ENCODE measurements around the gene PREX1. TPM values are rescaled to one million over a fixed set of nuclear protein-coding genes. Genes with fewer than 3 reads are reported as not detected.

Gene PREX1
- total and polyA plus RNA-seq, 2 experiments from 2014 or later = 2.4 to 10.3 TPM

DNA sequence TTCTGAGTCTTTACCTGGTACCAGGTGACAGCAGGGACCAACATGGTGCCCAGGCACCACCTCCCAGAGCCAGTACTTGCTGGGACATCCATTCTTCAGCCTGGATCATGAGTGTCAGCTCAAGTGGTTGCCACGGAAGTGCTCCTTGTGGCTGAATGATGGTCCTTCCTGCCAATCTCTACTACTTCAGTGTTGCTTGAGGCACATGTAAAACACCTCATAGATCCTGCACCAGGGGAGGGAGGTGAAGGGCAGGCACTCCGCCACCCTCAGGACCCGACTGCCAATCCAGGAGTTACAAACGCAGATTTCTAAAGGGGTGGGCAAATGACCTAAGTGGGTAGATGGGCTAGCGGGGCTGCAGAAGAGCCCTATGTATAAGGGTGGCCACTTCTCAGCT lies 226.0 kb downstream of the PREX1 start:
- H3K4me3 ChIP-seq = no peak overlapping the region
- no peaks in the 10 kb centered on the region; the same call in 1 of the 2 replicates for H3K4me1 ChIP-seq (ENCODE audit: insufficient read depth)
- H2AFZ ChIP-seq = no peak overlapping the region
- peaks cover 4% of the 10 kb centered on the region for H3K27me3 Mint-ChIP-seq (ENCODE audit: insufficient read depth, low read depth, poor library complexity)
- no peaks in the 10 kb centered on the region for H3K79me2 ChIP-seq (replicated peaks; ENCODE audit: insufficient read depth)
- H4K20me1 ChIP-seq (replicated peaks; ENCODE audit: insufficient read depth) = no peaks in the 10 kb centered on the region
- H3K27ac Mint-ChIP-seq = no peak overlapping the region
- H3K9me3 Mint-ChIP-seq = no peaks in the 10 kb centered on the region
- no peak overlapping the region for H3K4me2 ChIP-seq
- no peaks in the 10 kb centered on the region for H3F3A ChIP-seq (replicated peaks; ENCODE audit: low read depth)
- peaks cover 16% of the 10 kb centered on the region for H3K4me1 Mint-ChIP-seq
- H3K36me3 ChIP-seq (ENCODE audit: insufficient read depth) = no peaks in the 10 kb centered on the region
- ATAC-seq (no peak), DNase-seq (ENCODE audit: low spot score) (no peak)
- H3K9me2 ChIP-seq (ENCODE audit: insufficient read depth) = no peaks in the 10 kb centered on the region
- TF ChIP-seq, protein P1, sequence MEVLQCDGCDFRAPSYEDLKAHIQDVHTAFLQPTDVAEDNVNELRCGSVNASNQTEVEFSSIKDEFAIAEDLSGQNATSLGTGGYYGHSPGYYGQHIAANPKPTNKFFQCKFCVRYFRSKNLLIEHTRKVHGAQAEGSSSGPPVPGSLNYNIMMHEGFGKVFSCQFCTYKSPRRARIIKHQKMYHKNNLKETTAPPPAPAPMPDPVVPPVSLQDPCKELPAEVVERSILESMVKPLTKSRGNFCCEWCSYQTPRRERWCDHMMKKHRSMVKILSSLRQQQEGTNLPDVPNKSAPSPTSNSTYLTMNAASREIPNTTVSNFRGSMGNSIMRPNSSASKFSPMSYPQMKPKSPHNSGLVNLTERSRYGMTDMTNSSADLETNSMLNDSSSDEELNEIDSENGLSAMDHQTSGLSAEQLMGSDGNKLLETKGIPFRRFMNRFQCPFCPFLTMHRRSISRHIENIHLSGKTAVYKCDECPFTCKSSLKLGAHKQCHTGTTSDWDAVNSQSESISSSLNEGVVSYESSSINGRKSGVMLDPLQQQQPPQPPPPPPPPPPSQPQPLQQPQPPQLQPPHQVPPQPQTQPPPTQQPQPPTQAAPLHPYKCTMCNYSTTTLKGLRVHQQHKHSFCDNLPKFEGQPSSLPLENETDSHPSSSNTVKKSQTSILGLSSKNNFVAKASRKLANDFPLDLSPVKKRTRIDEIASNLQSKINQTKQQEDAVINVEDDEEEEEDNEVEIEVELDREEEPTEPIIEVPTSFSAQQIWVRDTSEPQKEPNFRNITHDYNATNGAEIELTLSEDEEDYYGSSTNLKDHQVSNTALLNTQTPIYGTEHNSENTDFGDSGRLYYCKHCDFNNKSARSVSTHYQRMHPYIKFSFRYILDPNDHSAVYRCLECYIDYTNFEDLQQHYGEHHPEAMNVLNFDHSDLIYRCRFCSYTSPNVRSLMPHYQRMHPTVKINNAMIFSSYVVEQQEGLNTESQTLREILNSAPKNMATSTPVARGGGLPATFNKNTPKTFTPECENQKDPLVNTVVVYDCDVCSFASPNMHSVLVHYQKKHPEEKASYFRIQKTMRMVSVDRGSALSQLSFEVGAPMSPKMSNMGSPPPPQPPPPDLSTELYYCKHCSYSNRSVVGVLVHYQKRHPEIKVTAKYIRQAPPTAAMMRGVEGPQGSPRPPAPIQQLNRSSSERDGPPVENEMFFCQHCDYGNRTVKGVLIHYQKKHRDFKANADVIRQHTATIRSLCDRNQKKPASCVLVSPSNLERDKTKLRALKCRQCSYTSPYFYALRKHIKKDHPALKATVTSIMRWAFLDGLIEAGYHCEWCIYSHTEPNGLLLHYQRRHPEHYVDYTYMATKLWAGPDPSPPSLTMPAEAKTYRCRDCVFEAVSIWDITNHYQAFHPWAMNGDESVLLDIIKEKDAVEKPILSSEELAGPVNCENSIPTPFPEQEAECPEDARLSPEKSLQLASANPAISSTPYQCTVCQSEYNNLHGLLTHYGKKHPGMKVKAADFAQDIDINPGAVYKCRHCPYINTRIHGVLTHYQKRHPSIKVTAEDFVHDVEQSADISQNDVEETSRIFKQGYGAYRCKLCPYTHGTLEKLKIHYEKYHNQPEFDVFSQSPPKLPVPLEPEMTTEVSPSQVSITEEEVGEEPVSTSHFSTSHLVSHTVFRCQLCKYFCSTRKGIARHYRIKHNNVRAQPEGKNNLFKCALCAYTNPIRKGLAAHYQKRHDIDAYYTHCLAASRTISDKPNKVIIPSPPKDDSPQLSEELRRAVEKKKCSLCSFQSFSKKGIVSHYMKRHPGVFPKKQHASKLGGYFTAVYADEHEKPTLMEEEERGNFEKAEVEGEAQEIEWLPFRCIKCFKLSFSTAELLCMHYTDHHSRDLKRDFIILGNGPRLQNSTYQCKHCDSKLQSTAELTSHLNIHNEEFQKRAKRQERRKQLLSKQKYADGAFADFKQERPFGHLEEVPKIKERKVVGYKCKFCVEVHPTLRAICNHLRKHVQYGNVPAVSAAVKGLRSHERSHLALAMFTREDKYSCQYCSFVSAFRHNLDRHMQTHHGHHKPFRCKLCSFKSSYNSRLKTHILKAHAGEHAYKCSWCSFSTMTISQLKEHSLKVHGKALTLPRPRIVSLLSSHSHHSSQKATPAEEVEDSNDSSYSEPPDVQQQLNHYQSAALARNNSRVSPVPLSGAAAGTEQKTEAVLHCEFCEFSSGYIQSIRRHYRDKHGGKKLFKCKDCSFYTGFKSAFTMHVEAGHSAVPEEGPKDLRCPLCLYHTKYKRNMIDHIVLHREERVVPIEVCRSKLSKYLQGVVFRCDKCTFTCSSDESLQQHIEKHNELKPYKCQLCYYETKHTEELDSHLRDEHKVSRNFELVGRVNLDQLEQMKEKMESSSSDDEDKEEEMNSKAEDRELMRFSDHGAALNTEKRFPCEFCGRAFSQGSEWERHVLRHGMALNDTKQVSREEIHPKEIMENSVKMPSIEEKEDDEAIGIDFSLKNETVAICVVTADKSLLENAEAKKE (CRISPR knock-in tag; IDR thresholded peaks at IDR 0.05) = no peak
- TF ChIP-seq POLR2AphosphoS5 (IDR thresholded peaks at IDR 0.05; ENCODE audit: low read depth) (no peak), EZH2 (IDR thresholded peaks at IDR 0.05; ENCODE audit: low read depth, unreplicated experiment) (no peak), NANOG (IDR thresholded peaks at IDR 0.05; ENCODE audit: borderline replicate concordance) (no peak), ZNF331 (CRISPR knock-in tag; IDR thresholded peaks at IDR 0.05; ENCODE audit: low read depth) (no peak)
- TF ChIP-seq, protein P2, sequence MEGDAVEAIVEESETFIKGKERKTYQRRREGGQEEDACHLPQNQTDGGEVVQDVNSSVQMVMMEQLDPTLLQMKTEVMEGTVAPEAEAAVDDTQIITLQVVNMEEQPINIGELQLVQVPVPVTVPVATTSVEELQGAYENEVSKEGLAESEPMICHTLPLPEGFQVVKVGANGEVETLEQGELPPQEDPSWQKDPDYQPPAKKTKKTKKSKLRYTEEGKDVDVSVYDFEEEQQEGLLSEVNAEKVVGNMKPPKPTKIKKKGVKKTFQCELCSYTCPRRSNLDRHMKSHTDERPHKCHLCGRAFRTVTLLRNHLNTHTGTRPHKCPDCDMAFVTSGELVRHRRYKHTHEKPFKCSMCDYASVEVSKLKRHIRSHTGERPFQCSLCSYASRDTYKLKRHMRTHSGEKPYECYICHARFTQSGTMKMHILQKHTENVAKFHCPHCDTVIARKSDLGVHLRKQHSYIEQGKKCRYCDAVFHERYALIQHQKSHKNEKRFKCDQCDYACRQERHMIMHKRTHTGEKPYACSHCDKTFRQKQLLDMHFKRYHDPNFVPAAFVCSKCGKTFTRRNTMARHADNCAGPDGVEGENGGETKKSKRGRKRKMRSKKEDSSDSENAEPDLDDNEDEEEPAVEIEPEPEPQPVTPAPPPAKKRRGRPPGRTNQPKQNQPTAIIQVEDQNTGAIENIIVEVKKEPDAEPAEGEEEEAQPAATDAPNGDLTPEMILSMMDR (conservative IDR thresholded peaks at IDR 0.05; ENCODE audit: low read depth in 2 of 2) = no peak
- no peak overlapping the region for H3K27ac ChIP-seq (ENCODE audit: low read depth)
- H3K36me3 Mint-ChIP-seq (ENCODE audit: low read depth) = no peaks in the 10 kb centered on the region
- H3K4me3 Mint-ChIP-seq = no peak overlapping the region
- H3K27me3 ChIP-seq (ENCODE audit: insufficient read depth) = no peaks in the 10 kb centered on the region
